ENCODE measurements around the gene RBM24. TPM values are rescaled to one million over a fixed set of nuclear protein-coding genes. Genes with fewer than 3 reads are reported as not detected.
A peak's percentile ranks its signal among the peaks of the same experiment; 100 is the strongest.
"Not testable (repeated sequence)": the region's sequence is repeated elsewhere in the genome, so short reads cannot be mapped to it uniquely, and the experiment has no call there.

Gene RBM24
- total RNA-seq, 3 donors from 2014 or later: 2.6 to 8.3 (median 6.8) TPM

- ATAC-seq (no peak), DNase-seq (no peak)
- Histone ChIP-seq H3K4me1 (ENCODE audit: low read depth) (no peaks in the 10 kb centered on the region), H3K4me3 (no peak overlapping the region), H3K9me3 (no peaks in the 10 kb centered on the region), H3K36me3 (ENCODE audit: low read depth) (no peaks in the 10 kb centered on the region)
- intact Hi-C loops (cut with DNase I, micrococcal nuclease): no loop called here
- TF ChIP-seq, protein P1, sequence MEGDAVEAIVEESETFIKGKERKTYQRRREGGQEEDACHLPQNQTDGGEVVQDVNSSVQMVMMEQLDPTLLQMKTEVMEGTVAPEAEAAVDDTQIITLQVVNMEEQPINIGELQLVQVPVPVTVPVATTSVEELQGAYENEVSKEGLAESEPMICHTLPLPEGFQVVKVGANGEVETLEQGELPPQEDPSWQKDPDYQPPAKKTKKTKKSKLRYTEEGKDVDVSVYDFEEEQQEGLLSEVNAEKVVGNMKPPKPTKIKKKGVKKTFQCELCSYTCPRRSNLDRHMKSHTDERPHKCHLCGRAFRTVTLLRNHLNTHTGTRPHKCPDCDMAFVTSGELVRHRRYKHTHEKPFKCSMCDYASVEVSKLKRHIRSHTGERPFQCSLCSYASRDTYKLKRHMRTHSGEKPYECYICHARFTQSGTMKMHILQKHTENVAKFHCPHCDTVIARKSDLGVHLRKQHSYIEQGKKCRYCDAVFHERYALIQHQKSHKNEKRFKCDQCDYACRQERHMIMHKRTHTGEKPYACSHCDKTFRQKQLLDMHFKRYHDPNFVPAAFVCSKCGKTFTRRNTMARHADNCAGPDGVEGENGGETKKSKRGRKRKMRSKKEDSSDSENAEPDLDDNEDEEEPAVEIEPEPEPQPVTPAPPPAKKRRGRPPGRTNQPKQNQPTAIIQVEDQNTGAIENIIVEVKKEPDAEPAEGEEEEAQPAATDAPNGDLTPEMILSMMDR (IDR thresholded peaks at IDR 0.05): no peak
These were observed 22.3 kb downstream of the RBM24 start for GRCh38 chr6:17303444-17303843.

DNA sequence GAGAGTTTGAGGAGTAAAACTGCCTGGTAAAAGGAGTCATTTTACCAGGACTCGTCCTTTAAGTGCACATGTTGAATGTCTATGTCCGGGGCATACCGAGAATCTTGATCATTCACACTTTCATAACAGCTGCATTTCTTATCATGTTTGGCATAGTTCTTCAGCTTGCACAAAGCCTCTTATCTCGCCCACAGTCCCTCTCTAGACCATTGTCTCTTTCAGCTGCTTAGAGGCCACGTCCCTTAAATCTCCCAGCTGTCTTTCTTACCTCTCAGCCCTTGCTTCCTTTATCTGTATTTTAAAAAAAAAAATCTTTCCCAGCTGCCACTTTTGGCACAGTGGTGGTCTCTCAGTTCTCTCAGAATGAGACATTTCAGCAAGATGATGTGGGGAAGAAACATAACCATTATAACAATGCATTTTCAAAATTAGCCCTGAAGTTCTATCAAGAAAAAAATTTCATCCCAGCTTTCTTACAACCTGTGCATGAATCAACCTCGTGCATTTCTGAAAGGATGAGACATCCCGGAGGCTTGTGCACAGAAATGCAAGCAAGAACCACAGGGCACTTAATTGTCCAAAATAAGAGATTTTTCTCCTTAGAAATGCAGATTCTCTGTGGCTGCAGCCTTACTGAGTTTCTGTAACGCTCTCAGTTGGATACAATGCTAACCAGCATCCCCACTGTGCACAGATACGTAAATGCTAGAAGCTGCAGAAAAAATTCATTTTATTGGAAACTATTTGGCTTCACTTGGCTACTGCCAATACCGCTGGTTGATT, 24.2 kb downstream of the RBM24 start:
- H3K9me3 ChIP-seq: no peaks in the 10 kb centered on the region
- ATAC-seq: no peak
- no peak for DNase-seq
- no peak overlapping the region for H3K4me3 ChIP-seq
- TF ChIP-seq, protein P1 (IDR thresholded peaks at IDR 0.05): no peak
- intact Hi-C loops (cut with DNase I, micrococcal nuclease): no loop called here
- H3K4me1 ChIP-seq (ENCODE audit: low read depth): no peaks in the 10 kb centered on the region
- H3K36me3 ChIP-seq (ENCODE audit: low read depth): no peaks in the 10 kb centered on the region

GRCh38 chr6:17311595-17312311, 30.6 kb downstream of the RBM24 start:
- TF ChIP-seq, protein P1 (IDR thresholded peaks at IDR 0.05): no peak
- ATAC-seq (peak; percentile 48), DNase-seq (no peak)
- H3K9me3 ChIP-seq: no peaks in the 10 kb centered on the region
- H3K4me3 ChIP-seq: no peak overlapping the region
- no peaks in the 10 kb centered on the region for H3K36me3 ChIP-seq (ENCODE audit: low read depth)
- intact Hi-C loops (cut with DNase I, micrococcal nuclease): no loop called here
- no peaks in the 10 kb centered on the region for H3K4me1 ChIP-seq (ENCODE audit: low read depth)

- not testable (repeated sequence) for ATAC-seq
These were observed 32.1 kb downstream of the RBM24 start for GRCh38 chr6:17313238-17313637.

GRCh38 chr6:17313971-17314370, 32.8 kb downstream of the RBM24 start:
- intact Hi-C loops (cut with DNase I, micrococcal nuclease): no loop called here
- Histone ChIP-seq H3K4me3 (no peak overlapping the region), H3K36me3 (ENCODE audit: low read depth) (no peaks in the 10 kb centered on the region), H3K4me1 (ENCODE audit: low read depth) (no peaks in the 10 kb centered on the region), H3K9me3 (no peaks in the 10 kb centered on the region)
- TF ChIP-seq, protein P1 (IDR thresholded peaks at IDR 0.05): no peak
- no peak for ATAC-seq
- DNase-seq: no peak

More at GRCh38 chr6:17313238-17313637, 32.1 kb downstream of the RBM24 start:
- H3K4me1 ChIP-seq (ENCODE audit: low read depth); DNase-seq; intact Hi-C loops (cut with DNase I, micrococcal nuclease); H3K36me3 ChIP-seq (ENCODE audit: low read depth); H3K4me3 ChIP-seq; H3K9me3 ChIP-seq: not testable (repeated sequence)

DNA sequence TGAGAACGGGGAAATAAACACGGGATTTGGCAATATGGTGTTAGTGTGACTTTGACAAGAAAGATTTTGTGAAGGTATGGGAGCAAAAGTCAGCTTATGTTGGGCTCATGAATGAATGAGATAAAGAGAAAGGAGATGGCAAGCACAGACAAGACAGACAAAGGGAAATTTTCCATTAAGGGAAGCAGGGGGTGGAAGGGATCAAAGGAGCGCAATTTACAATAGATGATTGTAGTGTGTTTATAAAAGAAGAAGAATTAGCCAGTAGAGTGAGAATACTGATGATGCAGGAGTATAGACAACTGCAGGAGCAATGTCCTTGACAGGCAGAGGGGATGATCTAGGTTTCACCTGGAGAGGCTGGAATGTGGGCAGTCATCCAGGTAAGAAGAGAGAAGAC, 34.1 kb downstream of the RBM24 start:
- H3K9me3 ChIP-seq: no peaks in the 10 kb centered on the region
- ATAC-seq (no peak), DNase-seq (no peak)
- no peaks in the 10 kb centered on the region for H3K36me3 ChIP-seq (ENCODE audit: low read depth)
- no peak overlapping the region for H3K4me3 ChIP-seq
- H3K4me1 ChIP-seq (ENCODE audit: low read depth): no peaks in the 10 kb centered on the region
- intact Hi-C loops (cut with DNase I, micrococcal nuclease): no loop called here
- TF ChIP-seq, protein P1 (IDR thresholded peaks at IDR 0.05): no peak
